ENCODE data around the gene ZMYND8.

Gene ZMYND8

GRCh38 chr20:47160992-47161391 lies 195.5 kb downstream of the ZMYND8 start:
- DNase-seq: no peak

DNA sequence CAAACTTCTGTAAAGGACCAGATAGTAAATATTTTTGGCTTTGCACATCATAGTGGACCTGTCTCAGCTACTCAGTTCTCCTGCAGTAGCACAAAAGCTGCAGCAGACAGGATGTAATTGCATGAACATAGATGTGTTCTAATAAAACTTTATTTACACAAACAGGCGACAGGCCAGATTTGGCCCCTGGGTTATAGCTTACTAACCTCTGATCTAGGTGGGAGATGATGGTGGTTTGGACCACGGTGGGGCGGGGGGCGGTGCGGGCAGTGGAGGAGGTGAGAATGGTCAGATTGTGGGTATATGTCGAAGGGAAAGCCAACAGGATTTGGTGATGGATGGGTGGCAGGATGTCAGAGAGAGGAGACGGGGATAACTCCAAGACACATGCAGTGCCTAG lies 196.3 kb downstream of the ZMYND8 start:
- no peak for DNase-seq
